HK-2 (cell line): ENCODE results near the gene HAUS1.
"Not testable (repeated sequence)": the region's sequence is repeated elsewhere in the genome, so short reads cannot be mapped to it uniquely, and the experiment has no call there.

ENCODE experiments used
- DNase-seq: peaks from one replicate; pipeline ENCODE4 v3.0.0-alpha.2; 2018; ENCODE audit not compliant: unreplicated experiment

HAUS1 gene

DNA sequence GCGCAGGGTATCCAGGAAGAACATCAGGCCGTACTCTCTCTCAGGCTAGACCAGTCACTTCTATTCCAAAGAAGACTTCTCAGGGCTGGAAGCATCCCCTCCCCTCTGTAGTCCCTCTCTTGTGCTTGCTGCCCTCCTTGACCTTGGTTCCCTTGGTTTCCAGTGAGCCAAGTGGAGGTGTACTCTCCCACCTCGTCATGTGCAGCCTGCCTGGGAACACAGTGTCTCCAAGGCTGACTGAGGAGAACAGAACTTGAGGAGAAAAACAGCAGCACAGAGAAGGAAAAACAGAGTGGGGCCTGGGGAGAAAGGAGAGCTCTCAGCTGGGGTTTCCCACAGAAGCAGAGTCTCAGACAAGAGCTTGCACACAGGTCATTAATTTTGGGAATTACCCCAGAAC lies 52.7 kb downstream of the HAUS1 start:
- DNase-seq = no peak

DNA sequence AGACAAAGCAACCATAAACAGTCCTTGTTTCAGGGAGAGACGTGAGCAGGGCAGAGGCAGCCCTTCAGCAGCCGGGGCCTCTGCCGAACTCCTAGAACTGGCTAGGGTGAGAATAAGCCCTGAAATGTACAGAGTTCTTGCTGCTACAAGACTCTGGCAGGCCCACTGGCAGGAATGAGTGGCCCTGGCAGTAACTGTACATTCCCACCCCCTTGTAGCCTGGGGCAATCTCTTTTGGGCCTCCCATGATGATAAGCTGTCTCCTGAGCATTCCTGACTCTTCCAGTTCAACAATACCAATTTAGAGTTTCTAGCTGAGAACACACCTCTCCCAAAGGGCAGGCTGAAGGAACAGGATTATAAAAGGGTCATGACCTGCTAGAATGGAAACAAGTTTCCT lies 54.3 kb downstream of the HAUS1 start:
- DNase-seq = no peak

DNA sequence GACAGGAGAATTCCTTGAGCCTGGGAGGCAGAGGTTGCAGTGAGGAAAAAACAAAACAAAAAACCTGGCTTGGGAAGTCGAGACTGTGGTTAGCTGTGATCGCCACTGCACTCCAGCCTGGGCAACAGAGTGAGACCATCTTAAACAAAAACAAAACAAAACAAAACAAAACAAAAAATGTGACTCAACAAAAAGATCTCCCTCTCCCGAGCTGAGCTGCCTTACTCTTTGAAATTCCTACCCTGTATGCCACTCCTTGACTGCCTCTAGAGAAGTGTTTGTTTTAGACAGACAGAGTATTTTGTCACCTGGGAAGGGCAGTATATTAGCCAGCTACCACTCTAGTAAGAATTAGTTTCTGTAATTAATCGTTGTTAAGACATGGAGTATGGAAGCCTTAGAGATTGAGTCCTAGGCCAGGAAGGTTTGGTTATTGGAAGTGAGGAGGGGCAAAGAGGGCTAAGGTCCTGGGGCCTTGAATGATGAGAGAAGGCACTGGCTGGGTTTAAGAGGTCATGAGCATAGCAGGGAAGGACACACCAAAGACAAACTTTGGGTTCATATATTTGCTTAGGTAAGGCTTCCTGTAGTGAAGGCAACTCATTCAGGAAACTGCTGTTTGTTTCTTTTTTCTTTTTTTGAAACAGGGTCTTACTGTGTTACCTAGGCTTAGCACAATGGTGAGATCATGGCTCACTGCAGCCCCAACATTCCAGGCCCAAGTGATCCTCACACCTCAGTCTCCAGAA lies 56.0 kb downstream of the HAUS1 start:
- DNase-seq = no peak

DNA sequence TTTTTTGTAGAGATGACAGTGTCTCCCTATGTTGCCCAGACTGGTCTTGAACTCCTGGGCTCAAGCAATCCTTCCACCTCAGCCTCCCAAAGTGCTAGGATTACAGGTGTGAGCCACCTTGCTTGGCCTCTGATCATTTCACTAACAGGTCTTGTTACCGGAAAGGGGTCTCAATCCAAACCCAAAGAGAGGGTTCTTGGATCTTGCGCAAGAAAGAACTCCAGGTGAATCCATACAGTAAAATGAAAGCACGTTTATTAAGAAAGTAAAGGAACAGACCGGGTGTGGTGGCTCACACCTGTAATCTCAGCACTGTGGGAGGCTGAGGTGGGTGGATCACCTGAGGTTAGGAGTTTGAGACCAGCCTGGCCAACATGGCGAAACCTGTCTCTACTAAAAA lies 56.7 kb downstream of the HAUS1 start:
- not testable (repeated sequence) for DNase-seq

DNA sequence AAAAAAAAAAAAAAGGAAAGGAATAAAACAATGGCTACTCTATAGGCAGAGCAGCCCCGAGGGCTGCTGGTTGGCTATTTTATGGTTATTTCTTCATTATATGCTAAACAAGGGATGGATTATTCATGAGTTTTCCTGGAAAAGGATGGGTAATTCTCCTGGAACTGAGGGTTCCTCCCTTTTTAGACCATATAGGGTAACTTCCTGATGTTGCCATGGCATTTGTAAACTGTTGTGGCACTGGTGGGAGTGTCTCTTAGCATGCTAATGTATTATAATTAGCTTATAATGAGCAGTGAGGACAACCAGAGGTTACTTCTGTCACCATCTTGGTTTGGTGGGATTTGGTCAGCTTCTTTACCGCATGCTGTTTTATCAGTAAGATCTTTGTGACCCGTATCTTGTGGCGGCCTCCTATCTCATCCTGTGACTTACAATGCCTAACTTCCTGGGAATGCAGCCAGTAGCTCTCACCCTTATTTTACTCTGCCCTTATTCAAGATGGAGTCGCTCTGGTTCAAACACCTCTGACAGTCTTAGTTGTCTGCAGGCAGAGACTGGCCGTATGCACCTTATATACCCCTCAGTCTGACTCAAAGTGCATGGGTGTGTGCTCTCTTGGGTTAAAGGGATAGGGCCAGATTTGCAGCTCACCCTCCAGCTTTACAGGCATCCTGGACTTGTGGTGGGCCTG lies 57.7 kb downstream of the HAUS1 start:
- no peak for DNase-seq

DNA sequence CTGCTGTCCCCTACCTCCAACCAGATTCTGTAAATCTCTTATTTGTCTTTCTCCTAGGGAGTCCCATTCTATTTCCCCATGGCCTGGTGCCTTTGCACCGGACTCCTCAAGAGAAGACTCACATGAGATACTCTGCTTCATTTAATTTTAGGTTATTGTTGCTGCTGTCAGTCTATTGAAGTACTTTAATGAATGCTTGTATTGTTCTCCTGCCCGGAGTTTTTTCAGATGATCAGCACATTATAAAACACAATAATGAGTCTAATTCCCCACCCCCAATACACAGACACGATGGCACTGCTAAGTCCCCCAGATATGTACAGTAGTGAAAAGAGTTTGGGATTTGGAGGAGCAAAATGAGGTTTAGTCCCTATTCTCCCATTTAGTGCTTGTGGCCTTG lies 58.9 kb downstream of the HAUS1 start:
- no peak for DNase-seq

DNA sequence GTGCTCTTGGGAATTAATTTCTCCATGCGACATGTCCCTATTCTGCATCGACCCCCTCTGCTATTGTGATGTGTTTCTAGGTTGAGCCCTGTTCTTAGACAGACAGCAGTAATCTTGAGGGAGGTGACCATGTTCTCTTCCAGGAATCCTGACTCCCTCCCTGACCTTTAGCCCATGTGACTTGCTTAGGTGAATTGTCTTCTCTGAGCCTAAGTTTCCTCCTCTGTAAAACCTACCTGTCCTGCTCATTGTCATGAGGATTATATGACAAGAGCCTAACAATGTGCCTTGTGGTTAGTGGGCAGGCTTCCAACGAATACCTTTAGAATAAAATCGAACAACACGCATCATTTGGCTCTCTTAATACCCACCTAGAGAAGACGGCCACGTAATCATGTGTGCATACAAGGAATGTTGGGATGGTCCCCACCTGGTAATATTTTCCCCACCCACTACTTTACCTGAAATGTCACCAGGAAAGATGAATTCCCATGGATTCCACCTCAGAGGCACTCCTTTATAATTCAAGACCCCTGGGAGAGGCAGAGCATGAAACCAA lies 59.8 kb downstream of the HAUS1 start:
- no peak for DNase-seq

DNA sequence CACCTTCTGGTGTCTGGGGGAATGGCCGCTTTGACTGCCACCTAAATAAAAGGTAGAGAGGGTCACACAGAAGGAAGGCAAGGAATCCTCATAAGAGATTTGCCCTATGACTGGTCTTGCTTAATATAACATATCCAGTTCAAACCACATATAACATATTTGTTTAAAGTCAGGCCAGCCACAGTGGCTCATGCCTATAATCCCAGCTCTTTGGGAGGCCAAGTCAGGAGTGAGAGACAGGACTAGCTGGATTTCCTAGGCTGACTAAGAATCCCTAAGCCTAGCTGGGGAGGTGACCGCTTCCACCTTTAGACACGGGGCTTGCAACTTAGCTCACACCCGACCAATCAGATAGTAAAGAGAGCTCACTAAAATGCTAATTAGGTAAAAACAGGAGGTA lies 60.3 kb downstream of the HAUS1 start:
- not testable (repeated sequence) for DNase-seq

DNA sequence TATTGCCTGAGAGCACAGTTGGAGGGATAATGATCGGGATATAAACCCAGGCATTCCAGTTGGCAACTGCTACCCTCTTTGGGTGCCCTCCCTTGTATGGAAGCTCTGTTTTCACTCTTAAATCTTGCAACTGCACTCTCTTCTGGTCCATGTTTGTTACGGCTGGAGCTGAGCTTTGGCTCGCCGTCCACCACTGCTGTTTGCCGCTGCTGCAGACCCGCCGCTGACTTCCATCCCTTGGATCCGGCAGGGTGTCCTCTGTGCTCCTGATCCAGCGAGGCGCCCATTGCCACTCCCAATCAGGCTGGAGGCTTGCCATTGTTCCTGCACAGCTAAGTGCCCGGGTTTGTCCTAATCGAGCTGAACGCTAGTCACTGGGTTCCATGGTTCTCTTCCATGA lies 60.7 kb downstream of the HAUS1 start:
- no peak for DNase-seq

DNA sequence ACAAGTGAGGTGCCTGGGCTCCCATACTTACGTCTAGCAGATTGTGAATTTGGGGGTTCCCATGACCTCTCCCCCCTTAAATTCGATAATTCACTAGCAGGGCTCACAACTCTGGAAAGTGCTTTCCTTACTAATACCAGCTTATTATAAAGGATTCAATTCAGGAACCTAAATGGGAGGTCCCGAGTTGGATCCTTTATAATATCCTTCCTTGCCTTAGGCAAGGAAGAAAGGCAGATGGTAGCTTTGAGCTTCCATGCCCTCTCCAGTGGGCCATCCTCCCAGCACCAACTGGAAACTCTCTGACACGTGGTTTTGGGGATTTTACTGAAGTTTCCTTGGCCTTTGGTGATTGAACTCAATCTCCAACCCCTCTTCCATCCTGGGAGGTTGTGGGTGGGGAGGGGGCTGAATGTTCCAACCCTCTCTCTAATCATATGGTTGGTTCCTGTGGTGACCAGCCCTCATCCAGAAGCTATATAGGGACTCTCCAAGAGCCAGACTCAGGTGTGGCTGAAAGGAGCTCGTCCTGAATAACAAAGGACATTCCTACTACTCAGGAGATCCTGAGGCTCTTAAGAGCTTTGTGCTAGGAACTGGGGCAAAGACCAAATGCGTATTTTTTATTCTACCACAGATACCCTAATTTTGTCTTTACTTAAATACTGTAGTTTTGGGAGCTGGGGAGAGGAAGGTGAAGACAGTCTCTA lies 62.2 kb downstream of the HAUS1 start:
- no peak for DNase-seq

DNA sequence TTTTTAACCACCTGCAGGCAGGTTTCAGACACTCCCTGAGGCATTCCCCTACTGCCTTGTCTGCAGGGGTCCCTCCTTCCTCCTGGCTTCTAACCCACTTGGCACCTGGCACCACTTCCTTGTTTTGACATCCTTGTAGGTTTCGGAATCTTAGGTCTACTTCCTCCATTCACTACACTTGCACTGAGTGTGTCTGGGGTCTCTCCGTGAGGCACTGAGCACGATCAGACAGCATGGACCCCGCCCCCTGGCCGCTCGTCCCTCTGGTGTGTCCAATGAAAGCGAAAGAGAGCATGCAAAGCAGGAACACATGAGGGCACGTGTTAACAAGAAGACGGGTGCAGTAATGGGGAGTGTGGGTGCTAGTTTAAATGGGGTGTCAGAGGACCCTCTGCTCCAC lies 63.8 kb downstream of the HAUS1 start:
- DNase-seq = no peak

DNA sequence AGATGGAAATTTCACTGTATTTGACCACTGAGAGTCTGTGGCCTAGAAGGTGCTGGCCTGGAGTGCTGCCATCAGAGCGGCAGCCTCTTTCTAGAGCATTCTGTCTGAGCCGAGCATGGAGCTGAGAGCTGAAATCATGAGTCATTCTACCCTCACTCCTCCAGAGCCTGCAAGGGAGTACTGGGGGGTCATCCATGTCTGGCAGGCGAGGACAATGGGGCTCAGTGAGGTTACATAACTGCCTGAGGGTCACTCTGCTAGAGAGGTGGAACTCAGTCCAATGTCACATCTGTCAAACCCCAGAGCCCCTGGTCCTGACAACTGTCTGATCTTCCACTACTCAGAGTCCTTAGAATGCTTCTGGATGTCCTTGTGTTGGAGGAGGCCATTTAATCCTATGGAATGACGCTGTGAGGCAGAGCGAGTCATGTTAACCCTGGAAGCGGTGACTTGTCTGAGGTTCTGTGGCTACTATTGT lies 65.3 kb downstream of the HAUS1 start:
- peak; percentile 37 for DNase-seq

DNA sequence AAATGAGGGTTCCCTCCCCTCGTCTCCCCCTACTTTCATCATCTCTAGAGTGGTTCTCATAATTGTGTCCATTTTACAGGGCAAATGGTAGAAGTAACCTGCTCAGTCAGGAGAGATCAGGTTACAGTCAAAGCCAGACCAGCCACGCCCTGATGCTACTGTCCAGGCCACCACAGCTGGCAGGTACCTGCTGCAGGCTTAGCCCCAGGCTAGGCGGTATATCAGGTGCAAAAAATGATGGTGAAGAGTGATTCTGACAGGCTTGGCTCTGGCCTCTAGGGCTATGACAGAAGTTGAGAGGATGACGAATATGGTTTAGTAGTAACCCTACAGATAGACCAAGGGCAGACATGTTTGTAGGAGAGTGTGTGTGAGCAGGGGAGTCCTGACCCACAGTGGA lies 67.1 kb downstream of the HAUS1 start:
- no peak for DNase-seq

DNA sequence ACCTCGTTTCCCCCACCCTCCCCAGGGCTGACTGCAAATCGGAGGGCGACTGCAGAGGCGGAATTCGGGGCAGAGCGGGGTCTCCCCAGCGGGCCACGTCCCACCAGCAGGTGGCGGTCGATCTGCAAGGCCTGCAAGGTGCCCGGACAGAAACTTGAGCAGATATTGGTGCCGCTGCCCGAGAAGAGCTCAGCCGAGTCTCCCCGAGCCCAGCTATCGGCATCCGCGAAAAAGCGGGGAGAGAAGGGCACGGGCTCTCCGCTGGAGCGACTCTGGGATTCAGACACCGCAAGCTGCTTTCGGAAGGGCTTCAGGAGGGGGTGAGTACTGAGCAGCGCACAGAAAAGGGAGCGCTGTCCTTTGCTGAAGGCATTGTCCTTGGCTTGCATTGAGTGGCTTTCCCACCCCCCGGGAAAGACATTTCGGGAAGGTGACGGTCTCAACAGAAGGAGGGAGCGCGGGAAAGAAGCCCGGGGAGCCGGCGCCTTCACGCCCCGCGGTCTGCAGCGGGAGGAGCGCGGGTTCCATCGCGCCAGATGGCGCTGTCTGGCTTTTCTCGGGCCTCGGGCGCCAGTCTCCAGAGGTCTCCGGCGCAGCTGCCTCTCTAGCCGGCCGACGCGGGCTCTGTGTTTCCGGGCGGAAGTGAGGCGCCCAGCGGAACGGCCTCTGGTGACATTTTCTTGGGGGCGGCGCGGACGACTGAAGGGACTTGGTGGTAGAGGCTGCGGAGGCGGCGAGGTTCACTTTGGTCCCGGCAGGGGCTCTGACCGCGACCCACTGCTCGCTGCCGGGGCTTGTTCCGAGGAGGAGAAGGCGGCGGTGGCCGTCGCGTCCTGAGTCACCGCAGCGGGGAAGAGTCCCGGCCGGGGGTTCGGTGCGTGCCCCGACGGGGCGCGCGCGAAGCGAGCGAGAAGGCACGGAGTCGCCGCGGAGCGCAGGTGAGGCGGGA lies 69.5 kb downstream of the HAUS1 start:
- peak; percentile 86 for DNase-seq

DNA sequence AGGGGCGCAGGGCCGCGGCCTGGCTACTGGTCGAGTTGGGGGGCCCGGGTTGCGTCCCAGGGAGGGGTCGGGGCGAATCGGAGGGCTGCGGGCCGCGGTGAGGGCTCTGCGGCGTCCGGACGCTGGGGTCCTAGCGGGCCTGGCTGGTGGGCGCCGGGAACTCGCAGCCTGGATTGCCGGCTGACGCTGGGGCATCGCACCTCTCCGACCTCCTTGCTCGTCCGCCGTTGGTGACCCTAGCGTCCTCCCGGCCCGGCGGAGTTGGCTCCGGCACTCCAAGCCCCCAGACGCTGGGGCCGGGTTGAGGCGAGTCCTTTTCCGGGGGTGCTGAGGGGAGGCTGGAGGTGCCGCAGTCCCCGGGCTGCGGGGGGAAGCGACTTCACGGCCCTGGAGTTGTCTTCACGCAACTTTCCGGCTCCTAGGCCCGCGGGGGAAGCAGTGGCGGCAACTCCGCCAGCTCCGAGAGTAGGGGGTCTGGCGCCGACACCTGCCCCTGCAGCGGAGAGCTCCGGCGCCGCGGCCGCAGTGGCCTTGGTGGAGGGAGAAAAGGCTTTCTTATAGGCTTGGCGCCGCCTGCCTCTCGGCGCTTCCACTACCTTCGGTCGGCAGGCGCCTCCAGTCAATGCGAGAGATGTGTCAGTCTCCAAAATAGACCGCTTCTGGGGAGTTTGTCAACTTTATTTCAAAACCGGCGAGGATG lies 70.3 kb downstream of the HAUS1 start:
- peak; percentile 18 for DNase-seq

DNA sequence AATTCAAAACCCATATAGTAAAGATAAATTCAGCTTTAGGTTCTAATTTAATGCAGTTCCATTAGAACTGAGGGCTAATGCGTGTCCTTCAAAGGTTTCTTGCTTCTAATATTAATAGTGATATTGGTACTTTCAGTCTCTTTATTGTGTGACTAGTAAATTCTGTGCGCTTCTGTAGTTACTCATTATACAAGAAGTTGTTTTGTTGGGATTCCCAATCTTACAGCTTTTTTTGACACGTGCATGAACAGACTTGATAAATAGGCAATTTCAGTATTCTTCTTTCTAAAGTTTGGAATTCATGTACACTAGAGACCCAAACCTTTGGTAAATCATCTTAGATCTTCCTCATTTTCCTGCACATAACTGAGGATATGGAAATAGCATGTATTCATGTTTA lies 71.8 kb downstream of the HAUS1 start:
- DNase-seq = no peak
